Measurements from ENCODE around the gene NEURL3. TPM values are rescaled to one million over a fixed set of nuclear protein-coding genes. Genes with fewer than 3 reads are reported as not detected.

The NEURL3 gene
- total and polyA plus RNA-seq, 12 donors = 0.03 to 0.41 (median 0.18) TPM; not detected in 8

DNA sequence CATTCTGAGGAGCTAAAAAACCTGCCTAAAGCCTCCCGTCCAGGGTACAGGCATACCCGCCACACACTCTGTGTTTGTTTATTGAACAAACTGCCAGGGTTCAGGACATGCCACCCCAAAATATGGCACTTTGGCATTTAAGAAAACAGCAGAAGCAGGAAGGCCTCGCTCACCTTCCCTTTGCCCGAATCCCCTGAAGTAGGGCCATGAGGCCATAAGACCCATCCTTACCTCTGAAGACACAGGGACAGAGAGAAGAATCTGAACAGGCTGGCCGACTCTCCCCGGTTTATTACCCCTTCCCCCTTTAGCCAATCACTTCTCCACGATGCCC, 1.7 kb upstream of the NEURL3 start:
- H3K27me3 ChIP-seq = peaks cover under 1% of the 10 kb centered on the region
- H3K4me3 ChIP-seq = no peak overlapping the region
- intact Hi-C loops (cut with DNase I) = loop anchor here (5.0 to 10.0 kb wide), 3 partner anchors 35 to 192 kb away; no protein-coding TSS in a partner anchor
- H3K9me3 ChIP-seq (replicated peaks in 1 of 3) = no peaks in the 10 kb centered on the region
- TF ChIP-seq, protein P1, sequence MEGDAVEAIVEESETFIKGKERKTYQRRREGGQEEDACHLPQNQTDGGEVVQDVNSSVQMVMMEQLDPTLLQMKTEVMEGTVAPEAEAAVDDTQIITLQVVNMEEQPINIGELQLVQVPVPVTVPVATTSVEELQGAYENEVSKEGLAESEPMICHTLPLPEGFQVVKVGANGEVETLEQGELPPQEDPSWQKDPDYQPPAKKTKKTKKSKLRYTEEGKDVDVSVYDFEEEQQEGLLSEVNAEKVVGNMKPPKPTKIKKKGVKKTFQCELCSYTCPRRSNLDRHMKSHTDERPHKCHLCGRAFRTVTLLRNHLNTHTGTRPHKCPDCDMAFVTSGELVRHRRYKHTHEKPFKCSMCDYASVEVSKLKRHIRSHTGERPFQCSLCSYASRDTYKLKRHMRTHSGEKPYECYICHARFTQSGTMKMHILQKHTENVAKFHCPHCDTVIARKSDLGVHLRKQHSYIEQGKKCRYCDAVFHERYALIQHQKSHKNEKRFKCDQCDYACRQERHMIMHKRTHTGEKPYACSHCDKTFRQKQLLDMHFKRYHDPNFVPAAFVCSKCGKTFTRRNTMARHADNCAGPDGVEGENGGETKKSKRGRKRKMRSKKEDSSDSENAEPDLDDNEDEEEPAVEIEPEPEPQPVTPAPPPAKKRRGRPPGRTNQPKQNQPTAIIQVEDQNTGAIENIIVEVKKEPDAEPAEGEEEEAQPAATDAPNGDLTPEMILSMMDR (IDR thresholded peaks at IDR 0.05) = no peak
- TF ChIP-seq POLR2A (IDR thresholded peaks at IDR 0.05) = no peak
- no peak overlapping the region for H3K27ac ChIP-seq
- WGBS, 4 donors = 93 to 95% (median 93%) methylated on average over 5 to 7 of the region's 7 CpGs
- H3K4me1 ChIP-seq (replicated peaks in 1 of 2) = peaks cover 3 to 9% of the 10 kb centered on the region in 2 donors
- H3K36me3 ChIP-seq (replicated peaks in 1 of 2) = no peaks in the 10 kb centered on the region
- no peak for DNase-seq

GRCh38 chr2:96506016-96506906, 1.1 kb upstream of the NEURL3 start:
- WGBS, 4 donors = 89 to 95% (median 91%) methylated on average over 3 to 8 of the region's 8 CpGs
- no peak overlapping the region for H3K27ac ChIP-seq
- TF ChIP-seq, protein P1 (IDR thresholded peaks at IDR 0.05) = no peak
- TF ChIP-seq POLR2A (IDR thresholded peaks at IDR 0.05) = no peak
- H3K4me1 ChIP-seq (replicated peaks in 1 of 2) = peaks cover 3 to 9% of the 10 kb centered on the region in 2 donors
- no peak for DNase-seq
- intact Hi-C loops (cut with DNase I) = loop anchor here (5.0 to 10.0 kb wide), 3 partner anchors 34 to 191 kb away; no protein-coding TSS in a partner anchor
- no peak overlapping the region for H3K4me3 ChIP-seq
- no peaks in the 10 kb centered on the region for H3K9me3 ChIP-seq (replicated peaks in 1 of 3)
- no peaks in the 10 kb centered on the region for H3K36me3 ChIP-seq (replicated peaks in 1 of 2)
- H3K27me3 ChIP-seq = no peaks in the 10 kb centered on the region

DNA sequence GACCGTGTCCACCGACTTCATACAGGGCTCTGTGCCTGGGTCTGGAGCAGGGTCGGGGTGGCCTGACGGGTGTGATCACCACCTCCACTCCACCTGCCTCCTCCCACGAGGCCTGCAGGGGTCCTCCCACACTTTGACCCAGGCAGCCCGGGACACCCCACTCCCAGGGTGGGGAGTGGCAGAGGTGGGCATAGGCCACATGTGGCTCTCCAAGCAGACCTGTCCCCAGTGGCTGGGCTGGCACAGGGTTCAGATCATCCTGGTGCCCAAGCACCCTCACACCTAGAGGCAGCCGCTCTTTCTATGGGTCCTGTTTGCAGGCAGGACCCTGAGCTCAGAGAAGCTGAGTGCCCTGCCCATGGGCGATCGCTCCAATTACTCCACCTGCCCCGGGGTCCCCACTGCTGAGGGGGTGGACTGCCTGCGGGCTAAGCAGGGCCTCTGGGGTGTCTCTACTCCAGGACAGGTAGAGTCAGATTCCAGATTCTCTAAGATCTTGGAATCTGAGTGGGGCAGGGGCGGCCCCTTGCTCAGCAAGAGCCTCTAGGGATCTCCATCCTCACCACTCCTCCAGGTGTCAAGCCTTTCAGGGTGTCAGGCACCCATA, 1.4 kb downstream of the NEURL3 start:
- H3K4me3 ChIP-seq = no peak overlapping the region
- DNase-seq = no peak
- WGBS, 4 donors = 89 to 100% (median 95%) methylated on average over 4 to 12 of the region's 12 CpGs
- TF ChIP-seq, protein P1 (IDR thresholded peaks at IDR 0.05) = no peak
- no peak for TF ChIP-seq POLR2A (IDR thresholded peaks at IDR 0.05)
- H3K9me3 ChIP-seq (replicated peaks in 1 of 3) = no peaks in the 10 kb centered on the region
- peaks cover 10% of the 10 kb centered on the region for H3K27me3 ChIP-seq
- no peak overlapping the region for H3K27ac ChIP-seq
- intact Hi-C loops (cut with DNase I) = loop anchor here in 1 of 2 donors (10.0 kb wide), 1 partner anchor 189 kb away; no protein-coding TSS in a partner anchor
- no peaks in the 10 kb centered on the region for H3K36me3 ChIP-seq (replicated peaks in 1 of 2)
- peaks cover 3 to 9% of the 10 kb centered on the region in 2 donors for H3K4me1 ChIP-seq (replicated peaks in 1 of 2)

All from adrenal gland (tissue), 12 donors.